Caki2 (cell line): ENCODE data around the gene RECQL5. TPM values are rescaled to one million over a fixed set of nuclear protein-coding genes. Genes with fewer than 3 reads are reported as not detected.

ENCODE experiments used
- DNase-seq: peaks from one replicate; pipeline ENCODE4 v3.0.0-alpha.2; 2015; ENCODE audit warnings: low read depth
- in situ Hi-C: cut with HindIII; loops from 2 replicates; pipeline ENCODE4 v1.10.0; 2016; ENCODE audit warnings: low sequenced_read_pairs, low pct_unique_long_range_greater_than_20kb, mixed read lengths
- total RNA-seq: library from RNA; depleted of rRNA; stranded (reverse); fragments of >200 nt; shearing (Covaris generic); gene quantifications from 2 replicates; pipeline ENCODE4 v1.2.3, GENCODE V29; 2014; ENCODE audit warnings: low replicate concordance

Gene RECQL5
- total RNA-seq, 1 experiment from 2014 or later: 38.9 TPM

GRCh38 chr17:75626496-75627038 lies 40.4 kb downstream of the RECQL5 start:
- in situ Hi-C loops: no loop called here
- DNase-seq: no peak

GRCh38 chr17:75625813-75626486 lies 41.0 kb downstream of the RECQL5 start:
- DNase-seq: no peak
- in situ Hi-C loops: no loop called here

- in situ Hi-C loops: no loop called here
- no peak for DNase-seq
These were observed 42.1 kb downstream of the RECQL5 start for GRCh38 chr17:75624714-75625345.

- in situ Hi-C loops: no loop called here
These were observed 42.9 kb downstream of the RECQL5 start for GRCh38 chr17:75624021-75624420.

GRCh38 chr17:75623386-75623785 lies 43.6 kb downstream of the RECQL5 start:
- in situ Hi-C loops: no loop called here
- DNase-seq: no peak

More at GRCh38 chr17:75624021-75624420, 42.9 kb downstream of the RECQL5 start:
- DNase-seq: no peak

GRCh38 chr17:75622771-75623273 lies 44.1 kb downstream of the RECQL5 start:
- in situ Hi-C loops: no loop called here
- no peak for DNase-seq

- in situ Hi-C loops: no loop called here
- no peak for DNase-seq
These were observed 44.9 kb downstream of the RECQL5 start for GRCh38 chr17:75622076-75622475.

GRCh38 chr17:75621489-75621888 lies 45.5 kb downstream of the RECQL5 start:
- in situ Hi-C loops: no loop called here
- DNase-seq: no peak

- in situ Hi-C loops: no loop called here
These were observed 47.2 kb downstream of the RECQL5 start for GRCh38 chr17:75619506-75620431.

GRCh38 chr17:75617675-75618074 lies 49.3 kb downstream of the RECQL5 start:
- in situ Hi-C loops: no loop called here
- no peak for DNase-seq

More at GRCh38 chr17:75619506-75620431, 47.2 kb downstream of the RECQL5 start:
- DNase-seq: no peak

- DNase-seq: no peak
- in situ Hi-C loops: no loop called here
These were observed 49.7 kb downstream of the RECQL5 start for GRCh38 chr17:75617218-75617617.

GRCh38 chr17:75616521-75617122 lies 50.3 kb downstream of the RECQL5 start:
- in situ Hi-C loops: no loop called here
- DNase-seq: no peak

- DNase-seq: no peak
- in situ Hi-C loops: no loop called here
These were observed 51.7 kb downstream of the RECQL5 start for GRCh38 chr17:75615301-75615700.

GRCh38 chr17:75614556-75615270 lies 52.2 kb downstream of the RECQL5 start:
- DNase-seq: no peak
- in situ Hi-C loops: no loop called here

GRCh38 chr17:75614006-75614405 lies 52.9 kb downstream of the RECQL5 start:
- in situ Hi-C loops: no loop called here
- no peak for DNase-seq

GRCh38 chr17:75612906-75613626 lies 53.9 kb downstream of the RECQL5 start:
- no peak for DNase-seq
- in situ Hi-C loops: no loop called here

- DNase-seq: no peak
- in situ Hi-C loops: no loop called here
These were observed 55.0 kb downstream of the RECQL5 start for GRCh38 chr17:75611851-75612429.
